HG03439 (cell line): Measurements from ENCODE around the gene OR1Q1.
"Not testable (repeated sequence)": the region's sequence is repeated elsewhere in the genome, so short reads cannot be mapped to it uniquely, and the experiment has no call there.

Experiments used
- ATAC-seq: cut with Tn5 transposase; IDR thresholded peaks from one replicate; pipeline ENCODE4 v1.9.1; 2021; ENCODE audit warnings: mild to moderate bottlenecking, moderate library complexity; ENCODE audit not compliant: unreplicated experiment

Gene OR1Q1, protein sequence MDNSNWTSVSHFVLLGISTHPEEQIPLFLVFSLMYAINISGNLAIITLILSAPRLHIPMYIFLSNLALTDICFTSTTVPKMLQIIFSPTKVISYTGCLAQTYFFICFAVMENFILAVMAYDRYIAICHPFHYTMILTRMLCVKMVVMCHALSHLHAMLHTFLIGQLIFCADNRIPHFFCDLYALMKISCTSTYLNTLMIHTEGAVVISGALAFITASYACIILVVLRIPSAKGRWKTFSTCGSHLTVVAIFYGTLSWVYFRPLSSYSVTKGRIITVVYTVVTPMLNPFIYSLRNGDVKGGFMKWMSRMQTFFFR

DNA sequence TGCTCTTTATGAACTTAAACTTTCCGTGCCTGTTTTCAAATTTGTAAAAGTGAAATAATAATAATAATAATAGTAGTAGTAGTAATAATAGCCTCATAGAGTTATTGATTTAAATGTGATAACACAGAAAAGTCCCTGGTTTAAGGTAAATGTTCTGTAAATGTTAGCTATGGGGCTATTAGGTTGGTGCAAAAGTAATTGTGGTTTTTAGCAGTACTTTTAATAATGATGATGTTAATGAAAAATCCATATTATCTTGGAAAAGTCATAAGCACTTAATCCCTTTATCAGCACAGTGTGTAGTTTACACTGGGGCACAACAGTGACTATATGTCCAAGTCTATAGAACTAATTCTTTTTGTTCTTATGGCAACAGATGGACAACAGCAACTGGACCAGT lies at the start of gene OR1Q1:
Gene OR1Q1, plus strand, starts transcription at position 377 of the 400 bp plus-strand sequence. Its CDS starts 0 bp downstream, at position 377.
- ATAC-seq, result no peak

DNA sequence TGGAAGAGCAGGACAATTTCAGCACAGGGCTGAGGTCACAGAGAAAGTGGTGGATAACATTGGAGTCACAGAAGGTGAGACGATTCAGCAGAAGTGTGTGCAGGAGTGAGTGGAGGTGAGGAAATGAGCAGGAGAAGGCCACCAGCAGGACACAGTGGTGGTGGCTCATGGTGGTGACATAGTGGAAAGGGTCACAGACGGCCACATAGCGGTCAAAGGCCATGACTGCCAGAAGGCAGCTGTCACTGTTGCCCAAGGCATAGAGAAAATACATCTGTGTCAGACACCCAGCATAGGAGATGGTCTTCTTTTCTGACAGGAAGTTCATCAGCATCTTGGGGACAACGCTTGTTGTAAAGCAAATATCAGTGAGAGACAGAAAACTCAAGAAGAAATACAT lies 46.6 kb upstream of the OR1Q1 start:
- no peak for ATAC-seq

DNA sequence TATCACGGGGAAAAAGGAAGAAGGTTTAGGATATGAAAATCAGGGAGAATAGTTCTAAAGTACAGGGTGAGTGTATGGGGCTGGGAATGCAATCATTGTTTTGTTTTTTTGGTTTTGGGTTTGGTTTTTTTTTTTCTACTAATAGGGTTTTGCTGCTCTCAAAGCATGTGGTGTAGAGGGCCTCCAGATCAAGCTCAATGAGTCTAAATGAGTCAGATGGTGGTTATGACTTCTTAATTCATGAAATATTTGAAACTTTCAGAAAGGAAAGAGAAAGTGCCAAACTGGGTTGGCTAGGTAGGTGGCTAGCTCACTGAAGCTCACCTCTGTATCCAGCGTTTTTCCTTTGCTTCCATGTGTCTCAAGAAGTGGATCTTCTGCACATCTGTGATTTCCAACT lies 42.1 kb upstream of the OR1Q1 start:
- ATAC-seq, result no peak

DNA sequence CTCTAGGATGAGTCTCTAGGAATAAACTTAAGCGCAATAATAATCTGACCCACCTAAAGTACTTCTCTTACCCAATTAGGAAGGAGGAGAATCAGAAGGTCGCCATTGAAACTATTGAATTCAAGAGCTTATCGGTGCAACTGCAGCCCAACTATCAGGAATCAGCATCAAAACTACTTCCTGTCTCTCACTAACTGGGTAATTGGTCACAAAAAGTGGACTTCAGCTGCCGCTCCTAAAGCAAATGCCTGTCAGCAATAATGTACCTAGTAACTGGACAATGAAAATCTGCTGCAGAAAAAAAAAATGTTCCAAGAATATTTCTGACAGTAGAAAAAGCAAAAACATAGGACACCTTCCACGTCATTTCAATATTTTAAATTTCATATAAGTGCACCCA lies 34.7 kb upstream of the OR1Q1 start:
- no peak for ATAC-seq

DNA sequence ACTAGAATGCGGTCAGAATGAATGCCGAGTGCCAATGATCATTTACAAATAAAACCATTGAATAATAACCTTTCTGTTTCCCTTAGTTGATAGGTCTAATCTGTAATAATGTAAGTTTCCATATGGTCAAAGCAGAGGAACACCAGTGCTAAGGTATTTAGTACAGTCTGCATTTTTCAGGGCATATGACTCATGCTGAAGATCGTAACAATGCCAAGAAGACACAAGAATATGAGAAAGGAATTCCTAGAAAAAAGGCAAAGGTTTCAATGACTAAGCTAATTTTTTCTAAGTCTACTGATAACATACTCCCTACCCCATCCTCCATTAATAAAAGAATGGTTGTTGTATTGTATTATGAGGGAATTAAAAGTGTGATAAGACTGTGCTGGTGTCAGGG lies 34.2 kb upstream of the OR1Q1 start:
- ATAC-seq, result no peak

DNA sequence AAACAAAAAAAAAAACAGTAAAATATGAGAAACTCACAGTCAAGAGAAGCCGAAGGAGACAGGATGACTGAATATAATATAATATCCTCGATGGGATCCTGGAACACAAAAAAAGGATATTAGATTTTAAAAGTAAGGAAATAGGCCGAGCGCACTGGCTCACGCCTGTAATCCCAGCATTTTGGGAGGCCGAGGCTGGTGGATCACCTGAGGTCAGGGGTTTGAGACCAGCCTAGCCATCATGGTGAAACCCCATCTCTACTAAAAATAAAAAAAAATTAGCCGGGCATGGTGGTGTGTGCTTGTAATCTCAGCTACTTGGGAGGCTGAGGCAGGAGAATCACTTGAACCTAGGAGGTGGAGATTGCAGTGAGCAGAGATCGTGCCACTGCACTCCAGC lies 31.3 kb upstream of the OR1Q1 start, which contains the start of gene OR1L8:
Gene OR1L8, minus strand, starts transcription at position 101 of the 400 bp plus-strand sequence. CDS start 14,907 bp downstream, outside the sequence.
- ATAC-seq, result not testable (repeated sequence)

DNA sequence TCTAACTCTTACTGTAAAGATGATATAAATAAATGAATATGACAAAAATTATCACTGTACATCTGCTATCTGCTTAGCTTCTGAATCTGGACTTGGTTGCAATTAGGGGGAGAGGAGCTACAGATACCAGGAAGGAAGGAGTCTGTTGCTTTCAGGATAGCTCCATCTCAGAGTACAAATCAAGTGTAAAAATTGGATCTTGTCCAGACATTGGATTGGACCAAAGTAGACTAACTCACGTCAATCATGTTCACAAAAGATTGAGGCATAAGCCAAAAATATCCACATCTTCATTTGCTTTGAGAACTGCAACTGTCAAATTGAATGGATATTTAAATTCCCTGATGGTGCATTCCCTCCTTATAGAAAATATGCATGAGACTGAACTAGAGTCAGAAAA lies 8.8 kb upstream of the OR1Q1 start:
- ATAC-seq, result no peak

DNA sequence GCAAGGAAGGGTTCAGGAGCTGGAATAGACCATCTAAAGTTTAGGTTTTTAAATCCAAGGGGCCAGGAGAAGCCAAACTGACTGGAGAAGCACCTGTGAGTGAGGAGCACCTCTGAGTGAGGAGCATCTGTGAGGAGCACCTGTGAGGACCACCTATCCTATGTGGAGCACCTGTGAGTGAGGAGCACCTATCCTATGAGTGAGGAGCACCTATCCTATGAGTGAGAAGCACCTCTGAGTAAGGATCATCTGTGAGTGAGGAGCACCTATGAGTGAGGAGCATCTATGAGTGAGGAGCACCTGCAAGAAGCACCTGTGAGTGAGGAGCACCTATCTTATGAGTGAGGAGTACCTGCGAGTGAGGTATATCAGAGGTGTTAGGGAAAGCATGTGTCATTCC lies 8.0 kb upstream of the OR1Q1 start:
- ATAC-seq, result no peak

DNA sequence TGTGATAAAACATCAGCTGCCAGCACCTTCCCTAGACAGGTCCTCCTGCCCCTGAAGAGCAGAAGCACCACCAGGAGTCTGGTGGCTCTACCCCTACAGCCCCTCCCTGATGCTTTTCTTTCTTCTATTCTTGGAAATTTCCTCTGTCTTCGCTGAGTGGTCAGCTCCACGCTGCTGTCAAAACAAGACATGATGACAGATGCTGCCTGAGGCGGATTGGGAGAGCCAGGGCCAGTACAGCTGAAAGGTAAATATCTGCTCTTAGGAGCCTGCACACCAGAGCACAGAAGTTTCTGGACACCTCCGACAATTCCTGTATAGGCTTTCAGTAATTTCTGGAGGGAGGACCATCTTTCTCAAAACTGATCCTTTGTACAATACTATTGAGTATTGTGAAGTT lies 4.7 kb upstream of the OR1Q1 start:
- no peak for ATAC-seq

DNA sequence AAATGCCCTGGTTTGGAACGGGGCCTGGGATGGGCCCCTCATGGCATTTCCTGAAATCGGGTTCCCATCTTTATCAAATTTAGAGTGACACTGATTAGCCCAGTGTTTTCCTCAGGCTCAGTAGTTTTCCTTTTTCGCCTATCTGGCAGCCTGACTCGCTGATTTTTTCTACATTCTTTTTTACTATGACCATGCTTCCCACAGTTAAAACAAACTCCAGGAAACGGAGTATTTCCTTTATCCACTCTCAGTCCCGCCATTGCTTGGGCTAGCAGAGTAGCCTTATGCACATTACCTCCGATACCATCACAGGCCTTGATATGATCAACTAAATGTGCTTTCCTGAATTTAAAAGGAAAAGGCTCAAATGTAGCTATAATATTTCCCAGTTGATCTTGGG lies 5.5 kb downstream of the OR1Q1 start:
- ATAC-seq, result no peak

DNA sequence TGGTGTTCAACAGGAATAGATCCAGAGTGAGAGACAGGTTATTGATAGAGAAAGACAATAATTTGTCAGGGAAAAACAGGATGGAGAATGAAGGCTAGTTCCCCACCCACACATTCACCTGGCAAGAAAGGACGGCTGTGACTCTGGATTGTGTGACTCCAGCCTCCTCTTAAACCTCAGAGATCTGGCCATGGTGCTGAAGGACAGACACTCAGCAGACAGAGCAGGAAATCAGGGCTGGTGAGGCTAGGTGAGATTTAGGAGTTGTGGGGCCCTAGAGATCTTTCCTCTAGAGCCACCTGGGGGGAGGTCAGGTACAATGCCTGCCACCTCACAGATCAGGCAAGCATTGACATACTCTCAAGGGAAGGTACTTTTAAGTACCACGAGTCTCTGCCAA lies 27.7 kb downstream of the OR1Q1 start:
- no peak for ATAC-seq

DNA sequence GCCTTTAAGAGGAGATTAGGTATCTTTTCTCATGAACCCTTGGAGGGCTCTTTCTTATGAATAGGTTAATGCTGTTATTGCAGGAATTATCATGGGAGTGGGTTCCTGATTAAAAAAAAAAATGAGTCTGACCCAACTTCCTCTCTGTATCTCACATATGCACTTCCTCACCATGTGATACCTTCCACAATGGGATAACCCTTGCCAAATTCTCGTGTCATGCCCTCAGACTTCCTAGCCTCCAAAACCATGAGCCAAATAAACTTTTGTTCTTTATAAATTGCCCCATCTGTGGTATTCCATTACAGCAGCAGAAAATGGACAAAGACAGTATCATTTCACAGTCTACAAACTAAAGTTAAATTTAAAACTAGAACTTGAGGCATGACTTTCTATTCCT lies 41.8 kb downstream of the OR1Q1 start:
- ATAC-seq, result no peak

DNA sequence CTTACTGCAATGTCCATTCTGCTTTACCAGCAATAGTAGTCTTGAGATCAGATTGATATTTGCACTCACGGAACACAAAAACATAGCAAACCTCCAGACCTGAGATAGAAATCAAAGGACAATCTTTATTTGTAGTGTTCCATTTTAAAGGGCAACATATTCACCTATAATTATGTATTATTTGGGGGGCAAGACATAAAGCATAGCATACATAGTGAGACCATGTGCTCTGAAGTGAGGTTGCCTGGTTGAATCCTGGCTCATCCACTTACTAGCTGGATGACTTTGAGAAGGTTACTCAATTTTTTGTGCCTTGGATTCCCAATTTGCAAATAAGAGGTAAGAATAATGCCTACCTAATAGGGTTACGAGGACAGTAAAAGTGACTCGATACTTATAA lies 43.0 kb downstream of the OR1Q1 start, which contains the start of gene OR1B1:
Gene OR1B1, minus strand, starts transcription at position 101 of the 400 bp plus-strand sequence.
- no peak for ATAC-seq

DNA sequence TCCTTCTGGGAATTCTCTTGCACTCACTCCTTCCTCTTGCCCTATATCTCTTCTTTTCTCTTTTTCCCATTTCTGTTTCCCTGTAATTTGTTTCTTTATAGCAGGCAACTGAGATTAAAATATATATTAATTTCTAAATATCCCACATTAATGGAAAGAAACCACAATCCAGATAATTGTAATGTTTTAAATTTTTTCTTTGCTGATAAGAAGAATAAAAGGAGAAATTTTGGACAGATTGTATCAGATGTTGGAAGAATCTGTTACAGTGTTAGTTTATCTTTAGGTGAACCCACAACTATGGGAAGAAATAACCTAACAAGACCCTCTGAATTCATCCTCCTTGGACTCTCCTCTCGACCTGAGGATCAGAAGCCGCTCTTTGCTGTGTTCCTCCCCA lies 46.9 kb downstream of the OR1Q1 start, which contains the start of gene OR1L1:
Gene OR1L1, plus strand, starts transcription at position 301 of the 400 bp plus-strand sequence. Its CDS starts 0 bp downstream, at position 301.
- ATAC-seq, result no peak
